ENCODE measurements around the gene MECP2.

DNA sequence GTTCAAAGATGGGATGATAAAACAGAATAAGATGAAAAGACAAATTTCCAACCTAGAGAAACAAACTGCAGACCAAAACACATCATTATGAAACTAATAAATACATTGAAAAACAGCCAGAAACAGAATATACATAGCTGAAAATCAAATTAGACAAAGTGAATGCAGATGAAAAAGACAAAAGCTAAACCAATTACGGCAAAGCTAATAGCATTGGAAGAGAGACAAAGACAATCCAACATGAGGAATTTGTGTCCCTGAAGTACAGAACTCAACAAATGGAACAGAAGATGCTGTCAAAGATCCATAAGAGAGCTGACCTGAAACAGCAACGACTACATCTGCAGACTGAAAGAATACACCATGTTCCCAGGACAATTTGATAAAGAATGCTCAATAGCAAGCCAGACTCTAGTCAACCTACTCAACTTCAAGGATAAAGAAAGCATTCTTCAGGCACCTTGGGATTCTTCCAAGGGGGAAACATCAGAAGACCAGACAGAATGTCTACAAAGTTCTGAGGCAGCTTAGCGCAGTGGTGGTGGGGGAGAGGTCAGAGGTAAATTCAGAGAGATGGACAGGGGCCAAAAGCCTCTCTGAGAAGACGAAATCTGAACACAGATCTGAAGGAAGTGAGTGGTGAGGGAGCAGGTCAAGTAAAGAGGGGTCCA lies 50.4 kb downstream of the MECP2 start:
- TF ChIP-seq, protein P1, sequence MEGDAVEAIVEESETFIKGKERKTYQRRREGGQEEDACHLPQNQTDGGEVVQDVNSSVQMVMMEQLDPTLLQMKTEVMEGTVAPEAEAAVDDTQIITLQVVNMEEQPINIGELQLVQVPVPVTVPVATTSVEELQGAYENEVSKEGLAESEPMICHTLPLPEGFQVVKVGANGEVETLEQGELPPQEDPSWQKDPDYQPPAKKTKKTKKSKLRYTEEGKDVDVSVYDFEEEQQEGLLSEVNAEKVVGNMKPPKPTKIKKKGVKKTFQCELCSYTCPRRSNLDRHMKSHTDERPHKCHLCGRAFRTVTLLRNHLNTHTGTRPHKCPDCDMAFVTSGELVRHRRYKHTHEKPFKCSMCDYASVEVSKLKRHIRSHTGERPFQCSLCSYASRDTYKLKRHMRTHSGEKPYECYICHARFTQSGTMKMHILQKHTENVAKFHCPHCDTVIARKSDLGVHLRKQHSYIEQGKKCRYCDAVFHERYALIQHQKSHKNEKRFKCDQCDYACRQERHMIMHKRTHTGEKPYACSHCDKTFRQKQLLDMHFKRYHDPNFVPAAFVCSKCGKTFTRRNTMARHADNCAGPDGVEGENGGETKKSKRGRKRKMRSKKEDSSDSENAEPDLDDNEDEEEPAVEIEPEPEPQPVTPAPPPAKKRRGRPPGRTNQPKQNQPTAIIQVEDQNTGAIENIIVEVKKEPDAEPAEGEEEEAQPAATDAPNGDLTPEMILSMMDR (IDR thresholded peaks at IDR 0.05), result no peak
- no peak for TF ChIP-seq POLR2A (IDR thresholded peaks at IDR 0.05)

Data from lower leg skin (tissue), 3 donors.